Measurements from ENCODE around the gene GIMAP7. TPM values are rescaled to one million over a fixed set of nuclear protein-coding genes. Genes with fewer than 3 reads are reported as not detected.

The GIMAP7 gene
- total RNA-seq, 1 experiment from 2014 or later: not detected

GRCh38 chr7:150564566-150564965, 49.9 kb downstream of the GIMAP7 start:
- in situ Hi-C loops (cut with HindIII; ENCODE audit: low pct_unique_long_range_greater_than_20kb, low sequenced_read_pairs): no loop called here
- DNase-seq (ENCODE audit: low read depth, low spot score): no peak

DNA sequence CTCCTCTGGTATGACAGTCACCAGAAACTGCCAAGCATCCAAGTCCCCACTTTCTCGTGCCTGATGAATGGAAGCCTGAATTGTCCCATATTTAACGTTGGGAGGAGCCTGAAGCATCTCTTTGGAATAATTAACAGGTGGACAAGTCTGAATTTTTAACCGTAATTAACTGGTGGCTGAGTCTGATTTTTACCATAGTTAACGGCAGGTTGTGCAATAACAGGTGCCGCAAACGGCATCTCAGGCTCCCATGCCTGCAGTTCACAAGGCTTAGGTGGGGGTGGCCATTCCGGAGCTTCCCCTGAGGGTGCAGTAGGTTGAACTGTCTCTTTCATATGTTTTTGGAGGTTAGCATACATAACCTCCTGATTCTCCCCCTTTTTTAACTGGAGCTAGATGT, 50.6 kb downstream of the GIMAP7 start:
- no peak for DNase-seq (ENCODE audit: low read depth, low spot score)
- in situ Hi-C loops (cut with HindIII; ENCODE audit: low pct_unique_long_range_greater_than_20kb, low sequenced_read_pairs): no loop called here

DNA sequence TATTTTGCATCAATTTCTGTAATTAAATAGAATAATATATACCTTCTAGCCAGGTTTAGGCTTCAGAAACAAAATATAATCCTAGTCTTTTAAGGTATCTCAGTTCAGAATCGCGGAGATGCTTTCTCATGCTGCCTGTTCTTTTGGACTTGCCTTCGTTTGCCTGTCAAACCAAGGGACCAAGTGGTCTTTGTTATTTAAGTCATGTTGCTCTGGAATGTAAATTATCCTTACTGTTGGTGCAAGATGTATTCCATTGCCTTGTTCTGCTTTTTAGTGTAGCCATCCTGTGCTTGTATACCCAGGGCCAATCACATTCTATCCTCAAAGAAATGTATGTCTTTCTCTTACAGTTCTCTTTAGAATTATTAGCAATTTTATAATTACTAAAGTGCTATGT, 51.5 kb downstream of the GIMAP7 start:
- in situ Hi-C loops (cut with HindIII; ENCODE audit: low pct_unique_long_range_greater_than_20kb, low sequenced_read_pairs): no loop called here
- DNase-seq (ENCODE audit: low read depth, low spot score): no peak

GRCh38 chr7:150566572-150566971, 51.9 kb downstream of the GIMAP7 start:
- no peak for DNase-seq (ENCODE audit: low read depth, low spot score)
- in situ Hi-C loops (cut with HindIII; ENCODE audit: low pct_unique_long_range_greater_than_20kb, low sequenced_read_pairs): no loop called here

- DNase-seq (ENCODE audit: low read depth, low spot score): no peak
- in situ Hi-C loops (cut with HindIII; ENCODE audit: low pct_unique_long_range_greater_than_20kb, low sequenced_read_pairs): no loop called here
Measured at GRCh38 chr7:150567169-150567568, 52.5 kb downstream of the GIMAP7 start, which contains the start of gene GIMAP4. TSS of gene GIMAP4 (plus strand) at chr7:150567390. CDS start at chr7:150569902, 2,512 bp downstream.

- DNase-seq (ENCODE audit: low read depth, low spot score): no peak
Measured at GRCh38 chr7:150567871-150568301, 53.2 kb downstream of the GIMAP7 start.

GRCh38 chr7:150568714-150569113, 54.0 kb downstream of the GIMAP7 start:
- DNase-seq (ENCODE audit: low read depth, low spot score): no peak
- in situ Hi-C loops (cut with HindIII; ENCODE audit: low pct_unique_long_range_greater_than_20kb, low sequenced_read_pairs): no loop called here

More at GRCh38 chr7:150567871-150568301, 53.2 kb downstream of the GIMAP7 start:
- in situ Hi-C loops (cut with HindIII; ENCODE audit: low pct_unique_long_range_greater_than_20kb, low sequenced_read_pairs): no loop called here

DNA sequence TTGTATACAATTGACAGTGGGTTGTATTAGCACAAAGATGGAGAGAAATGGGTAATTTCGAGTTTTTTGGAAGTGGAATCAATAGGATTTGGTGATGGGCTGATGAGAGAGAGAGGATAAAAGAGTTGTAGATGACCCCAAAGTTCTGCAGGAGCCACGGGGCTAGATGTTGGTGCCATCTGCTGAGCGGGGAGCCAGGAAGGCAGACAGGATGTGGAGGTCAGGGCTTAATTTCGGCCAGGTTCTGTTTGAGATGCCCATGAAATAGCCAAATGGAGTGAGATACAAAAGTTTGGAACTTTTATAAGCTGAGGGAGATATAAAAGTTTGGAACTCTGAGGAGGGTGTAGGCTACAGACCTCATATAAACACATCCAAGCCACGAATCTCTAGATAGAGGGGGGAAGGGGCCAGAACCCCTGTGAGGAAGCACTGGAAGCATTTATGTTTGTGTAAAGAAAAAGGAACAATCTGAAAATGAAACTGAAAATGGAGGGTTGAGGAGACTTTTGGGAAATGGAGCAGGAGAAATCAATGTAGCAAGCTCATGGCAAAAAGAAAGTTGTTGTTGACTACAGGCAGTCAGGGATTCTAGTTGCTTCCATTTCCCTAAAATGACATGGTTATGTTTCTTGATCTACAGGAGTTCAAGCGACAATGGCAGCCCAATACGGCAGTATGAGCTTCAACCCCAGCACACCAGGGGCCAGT, 54.7 kb downstream of the GIMAP7 start:
- no peak for DNase-seq (ENCODE audit: low read depth, low spot score)
- in situ Hi-C loops (cut with HindIII; ENCODE audit: low pct_unique_long_range_greater_than_20kb, low sequenced_read_pairs): no loop called here

Other genes with a start within 250 kb of the GIMAP7 start
- gene LRRC61, start 191.5 kb upstream of the GIMAP7 start, total RNA-seq (2014; rRNA removed; shearing (Covaris generic)): not detected in 2 replicates
- not detected in 2 replicates for gene ACTR3C, start 191.3 kb upstream of the GIMAP7 start, total RNA-seq (2014; rRNA removed; shearing (Covaris generic))
- gene RARRES2, start 173.2 kb upstream of the GIMAP7 start, total RNA-seq (2014; rRNA removed; shearing (Covaris generic)): not detected in 2 replicates
- gene REPIN1, start 146.1 kb upstream of the GIMAP7 start, total RNA-seq (2014; rRNA removed; shearing (Covaris generic)): 131 TPM in 2 replicates
- 10.4 and 10.5 TPM in 2 replicates for gene ZNF775, start 135.5 kb upstream of the GIMAP7 start, total RNA-seq (2014; rRNA removed; shearing (Covaris generic))
- not detected in 2 replicates for gene GIMAP8, start 64.2 kb upstream of the GIMAP7 start, total RNA-seq (2014; rRNA removed; shearing (Covaris generic))
- not detected in 2 replicates for gene GIMAP4, start 52.5 kb downstream of the GIMAP7 start, total RNA-seq (2014; rRNA removed; shearing (Covaris generic))
- gene GIMAP6, start 117.5 kb downstream of the GIMAP7 start, total RNA-seq (2014; rRNA removed; shearing (Covaris generic)): not detected in 2 replicates
- 12.6 and 13.5 TPM in 2 replicates for gene GIMAP2, start 170.8 kb downstream of the GIMAP7 start, total RNA-seq (2014; rRNA removed; shearing (Covaris generic))
- not detected in 2 replicates for gene GIMAP1, start 201.7 kb downstream of the GIMAP7 start, total RNA-seq (2014; rRNA removed; shearing (Covaris generic))
- gene GIMAP5, start 222.5 kb downstream of the GIMAP7 start, total RNA-seq (2014; rRNA removed; shearing (Covaris generic)): 0.26 and 0.35 TPM in 2 replicates

All from SK-MEL-5 (cell line).